Fibroblast of pulmonary artery (primary cell): ENCODE results near the gene SYMPK.

Source experiments
- DNase-seq: peaks from one replicate; pipeline ENCODE4 v3.0.0-alpha.2; 2010; ENCODE audit warnings: low read depth
- H3K4me3 ChIP-seq: replicated peaks from 2 replicates; pipeline ENCODE4 v1.5.1; 2011; ENCODE audit warnings: low read depth, mild to moderate bottlenecking, control low read depth, low read length, moderate library complexity
- CTCF ChIP-seq: IDR thresholded peaks from 2 replicates; pipeline ENCODE4 v1.5.1; 2011; ENCODE audit warnings: mild to moderate bottlenecking, control low read depth, low read length, inconsistent platforms; ENCODE audit errors: missing control alignments

Gene SYMPK

GRCh38 chr19:45852983-45853382, 10.0 kb downstream of the SYMPK start:
- H3K4me3 ChIP-seq = no peak overlapping the region
- no peak for DNase-seq
- no peak for TF ChIP-seq CTCF

- DNase-seq = no peak
- TF ChIP-seq CTCF = no peak
- no peak overlapping the region for H3K4me3 ChIP-seq
Measured at GRCh38 chr19:45852145-45852750, 10.7 kb downstream of the SYMPK start.

GRCh38 chr19:45848922-45849321, 14.0 kb downstream of the SYMPK start:
- no peak overlapping the region for H3K4me3 ChIP-seq
- DNase-seq = peak; percentile 9
- peak; percentile 39 for TF ChIP-seq CTCF

- no peak overlapping the region for H3K4me3 ChIP-seq
- no peak for DNase-seq
- TF ChIP-seq CTCF = no peak
Measured at GRCh38 chr19:45847663-45848062, 15.3 kb downstream of the SYMPK start.

GRCh38 chr19:45842198-45842597, 20.7 kb downstream of the SYMPK start:
- DNase-seq = no peak
- H3K4me3 ChIP-seq = no peak overlapping the region
- TF ChIP-seq CTCF = no peak

GRCh38 chr19:45834970-45835369, 28.0 kb downstream of the SYMPK start:
- no peak for DNase-seq
- no peak overlapping the region for H3K4me3 ChIP-seq
- TF ChIP-seq CTCF = no peak

- TF ChIP-seq CTCF = no peak
- no peak overlapping the region for H3K4me3 ChIP-seq
- DNase-seq = no peak
Measured at GRCh38 chr19:45828945-45829344, 34.0 kb downstream of the SYMPK start.
